GM19438 (cell line): ENCODE measurements around the gene MRNIP.

ENCODE experiments used
- ATAC-seq: cut with Tn5 transposase; IDR thresholded peaks from one replicate; pipeline ENCODE4 v1.9.1; 2021; ENCODE audit warnings: low read depth; ENCODE audit not compliant: unreplicated experiment

Gene MRNIP

DNA sequence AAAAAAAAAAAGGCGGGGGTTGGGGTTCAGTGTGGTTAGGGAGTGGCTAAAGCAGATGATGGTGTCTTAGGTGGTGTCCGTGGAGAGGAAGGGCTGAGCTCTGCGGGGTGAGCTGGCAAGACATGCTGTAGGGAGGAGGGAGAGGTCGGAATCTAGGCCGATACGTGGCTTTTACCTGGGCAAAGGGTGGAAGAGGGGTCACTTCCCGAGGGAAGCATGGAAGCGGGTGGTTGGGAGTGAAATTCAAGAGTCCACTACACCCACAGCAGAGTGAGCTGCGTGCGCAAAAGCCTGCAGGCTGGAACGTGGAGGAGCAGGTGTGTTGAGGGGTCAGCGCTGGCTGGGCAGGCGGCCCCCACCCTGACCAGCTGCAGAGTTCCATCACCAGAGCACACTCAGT lies 31.3 kb upstream of the MRNIP start:
- no peak for ATAC-seq

- no peak for ATAC-seq
Observed at GRCh38 chr5:179887802-179888201, 29.2 kb upstream of the MRNIP start.

GRCh38 chr5:179887095-179887494 lies 28.5 kb upstream of the MRNIP start:
- ATAC-seq = no peak

DNA sequence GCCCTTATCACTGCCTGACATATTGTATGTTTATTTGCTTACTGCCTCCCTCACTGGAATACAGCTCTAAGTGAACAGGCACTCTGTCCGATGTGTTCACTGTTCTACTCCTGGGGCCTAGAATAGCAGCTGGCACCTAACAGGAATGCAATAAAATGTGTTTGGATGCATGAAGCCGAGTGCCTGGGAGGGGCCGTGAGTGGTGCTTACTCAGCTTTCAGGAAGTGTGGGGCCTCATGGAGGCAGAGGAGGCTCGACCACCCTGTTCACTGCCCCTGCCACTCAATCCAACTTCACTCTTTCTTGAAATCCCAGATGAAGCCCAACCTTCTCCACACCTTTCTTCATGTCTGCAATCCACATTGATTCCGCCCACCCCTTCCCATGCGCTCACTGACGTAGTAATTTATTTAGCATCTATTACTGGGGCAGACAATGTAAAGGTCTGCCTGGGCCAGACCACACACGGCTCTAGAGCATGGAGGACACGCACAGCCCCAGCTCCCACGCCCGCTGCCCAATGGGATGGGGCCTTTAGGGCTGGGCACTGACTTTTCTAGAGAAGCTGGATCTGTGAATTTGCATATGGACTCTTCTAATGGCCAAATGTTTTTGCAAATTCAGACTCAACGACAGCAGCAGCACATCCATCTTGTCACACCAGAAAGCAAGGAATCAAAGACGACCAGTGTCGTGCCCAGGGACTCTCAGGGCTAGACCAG lies 27.7 kb upstream of the MRNIP start:
- ATAC-seq = no peak

DNA sequence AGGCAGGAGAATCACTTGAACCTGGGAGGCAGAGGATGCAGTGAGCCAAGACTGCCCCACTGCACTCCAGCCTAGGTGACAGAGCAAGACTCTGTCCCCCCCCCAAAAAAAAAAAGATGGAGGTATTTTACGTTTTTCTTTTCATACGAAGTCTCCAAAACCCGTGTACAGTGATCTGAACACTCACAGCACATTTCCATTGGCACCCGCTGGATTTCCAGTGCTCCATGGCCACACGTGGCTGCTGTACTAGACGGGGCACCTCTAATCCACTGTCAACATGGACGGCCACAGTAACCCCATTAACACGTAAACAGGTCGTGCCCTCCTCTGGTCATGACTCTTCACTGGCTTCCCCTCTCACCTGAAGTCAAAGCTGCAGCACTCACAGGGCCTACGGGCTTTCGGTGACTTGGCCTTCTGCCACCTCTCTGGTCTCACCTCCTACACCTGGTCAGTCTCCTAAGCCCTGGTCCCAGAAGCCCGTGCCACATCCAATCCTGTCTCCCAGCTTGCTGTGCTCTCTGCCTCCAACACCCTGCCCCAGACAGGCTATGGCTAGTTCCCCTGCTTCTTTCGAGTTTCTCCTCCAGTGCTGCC lies 27.0 kb upstream of the MRNIP start:
- no peak for ATAC-seq

GRCh38 chr5:179883163-179883562 lies 24.5 kb upstream of the MRNIP start:
- ATAC-seq = no peak

DNA sequence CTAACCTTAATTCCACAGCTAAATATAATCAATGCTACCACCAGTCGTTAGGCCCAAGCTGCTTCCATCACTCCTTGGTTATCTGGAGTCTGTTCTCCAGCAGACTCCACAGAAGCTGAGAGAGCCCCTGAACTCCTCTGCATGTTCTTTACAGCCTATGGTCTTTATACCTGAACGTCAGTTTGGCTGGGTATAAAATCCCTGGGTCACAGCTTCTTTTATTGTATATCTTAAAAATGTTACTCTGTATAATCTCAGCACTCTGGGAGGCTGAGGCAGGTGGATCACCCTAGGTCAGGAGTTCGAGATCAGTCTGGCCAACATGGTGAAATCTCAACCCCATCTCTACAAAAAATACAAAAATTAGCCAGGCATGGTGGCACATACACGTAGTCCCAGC lies 23.7 kb upstream of the MRNIP start:
- ATAC-seq = no peak

DNA sequence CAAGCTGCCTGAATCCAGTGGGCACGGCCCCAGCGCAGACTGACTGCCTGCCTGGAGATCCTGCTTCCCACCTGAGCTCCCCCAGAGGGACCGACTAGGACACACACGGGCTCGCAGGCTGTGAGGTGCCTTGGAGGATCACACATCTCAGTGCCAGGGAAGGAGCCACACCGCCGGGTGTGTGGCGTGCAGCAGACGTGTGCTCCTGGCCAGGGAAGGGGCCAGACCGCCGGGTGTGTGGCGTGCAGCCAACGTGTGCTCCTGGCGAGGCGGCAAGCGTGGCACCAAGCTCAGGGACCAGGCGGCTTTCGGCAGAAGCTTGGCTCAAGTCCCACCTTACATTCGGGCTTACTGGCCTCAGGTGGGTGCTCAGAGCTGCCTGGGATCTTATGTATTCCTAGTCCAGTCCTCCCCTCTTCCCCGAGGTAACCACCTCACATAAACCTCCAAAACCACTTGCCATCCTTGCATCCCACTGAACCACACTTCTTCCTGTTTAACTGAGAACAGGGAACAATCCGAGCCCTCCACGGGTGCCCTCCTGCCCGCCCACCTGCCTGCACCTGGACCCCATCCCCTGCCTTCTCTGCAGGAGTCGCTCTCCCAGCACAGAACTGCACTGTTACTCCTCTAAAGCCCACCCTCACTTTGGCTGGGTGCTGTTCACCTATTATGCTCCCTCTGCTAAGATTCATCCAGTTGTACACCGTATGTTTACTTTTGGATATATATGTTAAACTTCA lies 22.4 kb upstream of the MRNIP start:
- no peak for ATAC-seq

- ATAC-seq = no peak
Observed at GRCh38 chr5:179880066-179880650, 21.5 kb upstream of the MRNIP start.

GRCh38 chr5:179879690-179880010 lies 21.0 kb upstream of the MRNIP start:
- ATAC-seq = no peak

- no peak for ATAC-seq
Observed at GRCh38 chr5:179879003-179879689, 20.5 kb upstream of the MRNIP start.

DNA sequence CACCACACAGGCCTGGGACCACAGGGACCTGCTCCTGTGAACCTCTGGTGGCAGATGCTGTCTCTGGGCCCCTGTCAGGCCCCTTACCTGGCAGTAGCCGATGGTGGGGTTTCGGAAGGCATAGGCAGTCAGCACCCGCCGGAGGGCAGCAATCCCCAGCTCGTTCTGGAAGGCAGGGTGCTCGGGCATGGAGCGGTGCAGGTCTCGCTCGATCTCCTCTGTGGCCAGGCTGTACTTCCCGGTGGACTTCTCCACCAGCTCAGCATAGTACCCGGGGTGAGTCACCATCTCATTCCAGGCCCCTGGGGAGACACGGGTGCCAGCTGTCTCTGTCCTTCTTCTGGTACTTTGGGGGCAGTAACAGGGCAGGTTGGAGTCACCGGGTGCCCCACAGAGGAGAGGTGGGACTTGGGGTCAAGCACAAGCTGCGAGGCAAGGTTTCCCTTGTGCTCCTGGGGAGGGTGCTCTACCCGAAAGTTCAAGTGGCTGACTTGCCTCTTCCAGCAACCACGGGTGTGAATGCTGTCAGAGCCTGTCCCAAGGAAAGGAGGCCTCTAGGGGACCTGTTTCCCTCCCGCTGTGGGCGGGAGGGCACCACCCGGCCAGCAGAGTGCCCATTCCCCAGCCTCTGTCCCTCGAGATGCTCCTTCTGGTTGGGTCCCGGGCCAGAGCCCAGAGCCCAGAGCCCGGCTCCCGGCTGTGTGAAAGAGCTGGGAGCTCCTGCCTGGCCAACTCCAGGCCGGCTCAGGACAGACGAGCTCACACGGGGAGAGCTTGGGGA lies 19.8 kb upstream of the MRNIP start:
- ATAC-seq = no peak

DNA sequence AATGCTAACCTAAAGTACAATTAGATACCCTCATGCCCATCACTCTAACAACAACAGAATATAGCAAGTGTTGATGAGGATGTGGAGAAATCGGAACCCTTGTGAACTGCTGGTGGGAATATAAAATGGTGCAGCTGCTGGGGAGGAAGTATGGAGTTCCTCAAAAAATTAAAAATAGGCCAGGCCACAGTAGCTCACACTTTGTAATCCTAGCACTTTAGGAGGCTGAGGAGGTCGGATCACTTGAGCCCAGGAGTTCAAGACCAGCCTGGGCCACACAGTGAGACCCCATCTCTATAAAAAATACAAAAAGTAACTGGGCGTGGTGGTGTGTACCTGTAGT lies 18.0 kb upstream of the MRNIP start:
- ATAC-seq = no peak

DNA sequence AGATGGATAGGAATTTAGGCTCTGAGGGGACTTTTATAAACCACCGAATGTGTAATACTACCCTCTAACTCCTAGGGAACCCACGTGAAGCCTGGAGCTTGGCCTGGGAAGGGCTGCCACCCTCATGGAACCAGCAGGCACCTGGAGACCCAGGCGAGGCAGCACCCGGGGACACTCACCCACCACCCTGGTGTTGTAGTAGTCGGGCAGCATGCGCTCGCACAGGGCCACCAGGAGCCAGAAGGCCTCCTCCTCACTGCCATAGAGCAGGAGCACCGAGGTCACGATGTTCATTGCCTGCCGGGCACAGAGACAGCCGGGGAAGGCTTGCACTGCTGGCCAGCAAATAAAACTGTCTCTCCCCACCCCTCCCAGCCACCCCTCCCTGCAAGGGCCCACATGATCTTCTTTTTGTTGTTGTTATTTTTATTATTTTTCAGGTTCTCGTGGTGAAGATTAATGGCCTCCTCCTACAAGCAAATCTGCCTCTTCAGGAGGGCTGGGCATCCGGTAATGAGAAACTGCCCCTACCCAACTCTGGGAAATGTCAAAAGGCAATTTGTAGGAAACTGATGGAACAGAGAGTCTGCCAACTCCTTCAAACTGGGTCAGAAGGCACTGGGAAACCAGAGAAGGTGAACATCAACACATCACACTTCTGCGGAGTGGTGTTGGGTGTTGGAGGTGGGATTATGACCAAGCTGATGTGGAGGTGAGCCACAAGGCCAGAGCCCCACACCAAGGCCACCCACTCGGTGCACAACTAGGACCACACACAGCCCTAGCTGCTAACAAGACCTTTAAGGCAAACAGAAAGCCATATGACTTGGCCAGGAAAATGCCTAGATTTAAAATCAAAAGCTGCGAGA lies 17.4 kb upstream of the MRNIP start:
- no peak for ATAC-seq

- no peak for ATAC-seq
Observed at GRCh38 chr5:179874536-179875292, 16.1 kb upstream of the MRNIP start.

- ATAC-seq = no peak
Observed at GRCh38 chr5:179874136-179874535, 15.5 kb upstream of the MRNIP start.

- ATAC-seq = no peak
Observed at GRCh38 chr5:179873588-179874110, 15.0 kb upstream of the MRNIP start.

DNA sequence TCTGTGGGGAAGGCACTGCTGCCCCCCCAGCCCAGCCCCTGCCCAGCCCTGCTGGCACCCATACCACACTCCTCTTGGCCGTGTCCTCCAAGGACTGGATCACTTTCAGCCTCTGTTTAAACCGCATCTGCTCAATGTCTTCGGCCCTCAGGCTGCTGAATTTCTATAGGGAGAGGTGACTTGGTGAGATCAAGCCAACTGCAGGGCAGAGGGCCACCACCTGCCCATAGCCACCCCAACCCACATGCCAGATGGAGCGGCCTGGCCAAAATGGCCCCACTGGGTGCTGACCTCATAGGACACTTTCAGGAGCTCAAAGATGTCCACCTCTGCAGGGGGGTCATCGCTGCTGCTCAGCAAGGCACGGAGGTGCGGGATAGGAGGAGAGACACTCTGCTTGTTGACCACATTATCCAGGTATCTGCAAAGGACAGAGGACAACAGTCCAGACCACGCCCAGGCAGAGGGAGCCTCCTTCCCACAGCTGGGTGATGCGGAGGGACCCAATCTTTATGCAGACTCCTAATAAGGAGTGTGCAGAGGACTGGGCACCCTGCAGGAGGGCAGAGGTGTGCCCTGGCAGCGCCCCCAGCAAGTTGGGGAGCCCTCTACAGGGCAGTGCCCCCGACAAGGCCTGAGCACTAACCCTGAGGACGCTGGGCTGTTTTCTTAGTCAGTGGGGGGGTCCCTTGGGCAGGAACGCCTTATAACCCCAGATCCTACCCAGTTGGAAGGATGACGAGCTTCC lies 14.4 kb upstream of the MRNIP start:
- no peak for ATAC-seq
